ES-I3 (cell line): ENCODE results near the gene R3HDM4.
"Not testable (repeated sequence)": the region's sequence is repeated elsewhere in the genome, so short reads cannot be mapped to it uniquely, and the experiment has no call there.

Experiments used
- H3K36me3 ChIP-seq: 2 replicates; pipeline ENCODE4 v1.6.1; 2013; ENCODE audit warnings: mild to moderate bottlenecking, low read length, control low read depth, moderate library complexity; ENCODE audit not compliant: insufficient read depth
- H3K4me1 ChIP-seq: 2 replicates; pipeline ENCODE4 v1.6.1; 2013; ENCODE audit warnings: mild to moderate bottlenecking, control low read depth, low read length; ENCODE audit not compliant: insufficient read depth
- H3K9ac ChIP-seq: 2 replicates; pipeline ENCODE4 v1.6.1; 2013; ENCODE audit warnings: low read depth, mild to moderate bottlenecking, low read length, moderate library complexity
- H3K9me3 ChIP-seq: 2 replicates; pipeline ENCODE4 v1.6.1; 2013; ENCODE audit warnings: mild to moderate bottlenecking, low read length, moderate library complexity; ENCODE audit not compliant: control insufficient read depth, insufficient read depth

Gene R3HDM4

DNA sequence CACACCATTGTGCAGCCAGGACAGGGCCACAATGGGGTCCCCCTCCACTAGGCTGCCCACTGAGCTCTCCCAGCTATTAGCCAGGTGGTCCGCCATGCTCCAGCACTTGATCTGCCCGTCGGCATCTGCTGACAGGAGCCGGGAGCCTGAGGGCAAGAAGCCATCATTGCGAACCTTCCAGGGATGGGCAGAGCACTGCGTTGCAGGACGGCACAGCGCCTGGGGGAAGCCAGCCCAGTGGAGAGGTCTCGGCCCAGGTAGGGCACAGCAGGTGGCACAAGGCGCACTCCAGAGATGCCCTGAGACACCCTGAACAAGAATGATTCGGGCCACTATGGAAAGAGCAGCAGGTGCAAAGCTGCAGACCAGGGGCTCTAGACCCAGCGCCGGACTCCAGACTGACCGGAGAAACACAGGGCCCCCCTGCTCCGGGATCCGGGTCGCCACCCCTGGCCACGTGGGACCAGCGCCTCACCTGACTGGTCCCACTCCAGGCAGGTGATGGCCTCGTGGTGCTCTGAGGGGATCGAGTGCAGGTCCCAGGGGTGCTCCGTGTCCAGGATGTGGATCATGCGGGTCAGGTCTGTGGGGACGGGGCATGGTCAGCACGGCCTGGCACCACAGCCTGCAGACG lies 23.2 kb downstream of the R3HDM4 start:
- Histone ChIP-seq H3K9ac (no peak overlapping the region), H3K9me3 (no peaks in the 10 kb centered on the region), H3K36me3 (no peaks in the 10 kb centered on the region; the same call in 1 of the 2 replicates), H3K4me1 (no peaks in the 10 kb centered on the region)

GRCh38 chr19:888581-889385 lies 24.2 kb downstream of the R3HDM4 start:
- Histone ChIP-seq H3K4me1 (no peaks in the 10 kb centered on the region; the same call in 1 of the 2 replicates), H3K9ac (no peak overlapping the region), H3K36me3 (no peaks in the 10 kb centered on the region; the same call in 1 of the 2 replicates), H3K9me3 (no peaks in the 10 kb centered on the region)

- Histone ChIP-seq H3K9ac (no peak overlapping the region), H3K36me3 (no peaks in the 10 kb centered on the region; the same call in 1 of the 2 replicates), H3K9me3 (no peaks in the 10 kb centered on the region), H3K4me1 (no peaks in the 10 kb centered on the region; the same call in 1 of the 2 replicates)
These were observed 25.4 kb downstream of the R3HDM4 start for GRCh38 chr19:887599-887998.

DNA sequence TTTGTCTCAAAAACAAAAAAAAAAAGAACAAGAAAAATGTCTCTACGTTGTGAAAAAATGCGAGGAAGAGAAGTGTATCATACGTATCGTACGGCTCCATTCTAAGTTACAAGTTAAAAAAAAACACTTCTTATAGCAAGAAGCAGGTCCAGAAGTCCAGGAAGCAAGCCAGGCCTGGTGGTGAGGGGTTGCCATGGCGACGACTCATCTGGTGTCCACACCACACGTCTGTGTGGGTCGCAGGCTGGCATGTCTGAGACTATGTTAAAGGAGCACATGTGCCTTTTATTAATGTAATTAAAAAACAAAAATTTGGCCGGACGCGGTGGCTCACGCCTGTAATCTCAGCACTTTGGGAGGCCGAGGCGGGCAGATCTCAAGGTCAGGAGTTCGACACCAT lies 25.9 kb downstream of the R3HDM4 start:
- Histone ChIP-seq H3K9me3 (no peaks in the 10 kb centered on the region), H3K4me1 (no peaks in the 10 kb centered on the region; the same call in 1 of the 2 replicates), H3K36me3 (no peaks in the 10 kb centered on the region; the same call in 1 of the 2 replicates), H3K9ac (no peak overlapping the region)

DNA sequence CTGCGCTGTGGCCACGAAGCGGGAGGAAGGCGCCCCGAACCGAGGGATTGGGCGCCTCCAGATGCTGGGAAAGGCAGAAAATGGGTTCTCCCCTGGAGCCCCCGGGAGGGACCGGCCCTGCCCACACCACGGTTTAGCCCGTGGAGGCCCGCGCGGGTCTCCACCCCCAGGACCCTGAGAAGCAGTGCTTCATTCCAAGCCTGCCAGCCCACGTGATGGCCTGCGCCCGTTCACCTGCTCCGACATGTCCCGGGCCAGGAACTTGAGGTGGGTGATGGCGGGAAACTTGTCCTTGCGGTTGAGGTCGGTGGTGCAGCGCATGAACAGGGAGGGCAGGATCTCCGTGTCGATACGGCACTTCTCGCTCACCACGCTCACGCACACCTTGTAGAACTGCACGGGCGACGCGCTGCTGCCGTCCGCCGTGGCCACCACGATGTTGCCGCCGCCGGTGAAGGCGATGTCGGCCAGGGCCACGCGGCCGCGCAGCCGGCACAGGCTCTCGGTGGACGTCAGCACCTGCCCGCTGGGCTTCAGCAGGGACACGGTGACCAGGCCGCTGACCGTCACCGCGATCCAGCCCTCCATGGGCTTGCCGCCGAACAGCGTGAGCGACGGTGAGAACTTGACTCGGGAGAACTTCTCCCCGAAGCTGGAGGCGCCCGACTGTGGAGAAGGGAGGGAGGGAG lies 27.3 kb downstream of the R3HDM4 start:
- H3K4me1 ChIP-seq, result no peaks in the 10 kb centered on the region; the same call in 1 of the 2 replicates
- H3K36me3 ChIP-seq, result no peaks in the 10 kb centered on the region; the same call in 1 of the 2 replicates
- H3K9ac ChIP-seq, result no peak overlapping the region
- H3K9me3 ChIP-seq, result no peaks in the 10 kb centered on the region

DNA sequence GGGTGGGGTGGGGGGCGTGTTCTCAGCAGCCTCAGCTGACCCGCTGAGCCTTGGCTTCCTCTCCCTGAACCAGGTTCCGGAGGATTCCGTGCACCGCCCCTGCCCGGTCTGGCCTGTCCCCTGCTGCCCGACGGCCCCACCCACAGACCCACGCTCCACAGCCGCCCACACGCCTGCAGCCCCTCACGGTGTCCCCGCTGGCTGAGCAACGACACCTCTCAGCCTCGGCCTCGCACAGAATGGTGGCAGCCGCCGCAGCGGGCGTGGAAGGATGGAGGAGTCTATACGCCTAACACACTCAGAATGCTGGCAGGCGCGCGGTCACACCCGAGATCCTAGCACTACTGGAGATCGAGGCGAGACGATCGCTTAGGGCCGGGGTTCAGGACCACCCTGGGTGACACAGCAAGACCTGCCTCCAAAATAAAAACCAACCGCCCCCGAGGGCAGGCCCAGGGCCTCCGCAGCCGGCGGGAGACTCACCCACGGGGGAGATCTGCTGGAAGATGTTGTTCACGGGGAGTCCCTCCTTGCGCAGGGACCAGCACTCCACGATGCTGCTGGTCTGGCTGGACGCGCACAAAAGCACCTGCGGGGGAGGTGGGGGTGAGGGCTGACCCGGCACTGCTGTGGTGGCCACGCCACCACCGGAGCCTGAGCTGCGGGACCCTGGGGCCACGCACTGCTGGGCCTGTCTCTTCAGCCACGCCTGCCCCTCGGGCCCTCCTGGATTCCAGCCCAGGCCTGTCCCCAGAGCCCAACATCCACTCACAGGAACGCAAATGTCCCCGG lies 28.4 kb downstream of the R3HDM4 start:
- no peak overlapping the region for H3K9ac ChIP-seq
- no peaks in the 10 kb centered on the region; the same call in 1 of the 2 replicates for H3K36me3 ChIP-seq

GRCh38 chr19:883661-884211 lies 29.3 kb downstream of the R3HDM4 start:
- Histone ChIP-seq H3K36me3 (no peaks in the 10 kb centered on the region; the same call in 1 of the 2 replicates), H3K4me1 (no peaks in the 10 kb centered on the region; the same call in 1 of the 2 replicates), H3K9me3 (no peaks in the 10 kb centered on the region), H3K9ac (no peak overlapping the region)

More for the DNA sequence above, 28.4 kb downstream of the R3HDM4 start:
- H3K9me3 ChIP-seq, result no peaks in the 10 kb centered on the region
- no peaks in the 10 kb centered on the region; the same call in 1 of the 2 replicates for H3K4me1 ChIP-seq

DNA sequence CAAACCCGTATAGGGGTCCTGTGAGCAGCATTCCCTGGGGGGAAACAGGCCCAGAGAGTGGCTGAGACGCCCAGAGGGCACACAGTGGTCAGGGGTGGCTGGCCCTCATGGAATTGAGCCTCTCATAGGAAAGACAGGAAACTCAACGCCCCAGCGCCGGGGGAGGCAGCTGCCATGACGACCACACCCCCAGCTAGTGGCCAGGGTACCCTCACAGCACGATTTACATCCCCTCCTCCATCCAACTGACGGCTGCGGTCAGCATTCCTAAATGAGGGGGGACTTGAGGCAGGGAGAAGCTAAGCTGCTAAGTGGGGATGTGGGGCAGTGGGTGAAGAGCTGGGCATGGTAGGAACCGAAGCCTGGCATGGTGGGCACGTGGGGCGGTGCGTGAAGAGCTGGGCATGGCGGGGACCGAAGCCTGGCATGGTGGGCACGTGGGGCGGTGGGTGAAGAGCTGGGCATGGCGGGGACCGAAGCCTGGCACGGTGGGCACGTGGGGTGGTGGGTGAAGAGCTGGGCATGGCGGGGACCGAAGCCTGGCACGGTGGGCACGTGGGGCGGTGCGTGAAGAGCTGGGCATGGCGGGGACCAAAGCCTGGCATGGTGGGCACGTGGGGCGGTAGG lies 30.0 kb downstream of the R3HDM4 start:
- Histone ChIP-seq H3K9ac (no peak overlapping the region), H3K4me1 (no peaks in the 10 kb centered on the region; the same call in 1 of the 2 replicates), H3K9me3 (no peaks in the 10 kb centered on the region), H3K36me3 (no peaks in the 10 kb centered on the region; the same call in 1 of the 2 replicates)

GRCh38 chr19:881385-882071 lies 31.5 kb downstream of the R3HDM4 start:
- no peaks in the 10 kb centered on the region; the same call in 1 of the 2 replicates for H3K4me1 ChIP-seq
- no peak overlapping the region for H3K9ac ChIP-seq
- H3K36me3 ChIP-seq, result no peaks in the 10 kb centered on the region; the same call in 1 of the 2 replicates
- H3K9me3 ChIP-seq, result no peaks in the 10 kb centered on the region

DNA sequence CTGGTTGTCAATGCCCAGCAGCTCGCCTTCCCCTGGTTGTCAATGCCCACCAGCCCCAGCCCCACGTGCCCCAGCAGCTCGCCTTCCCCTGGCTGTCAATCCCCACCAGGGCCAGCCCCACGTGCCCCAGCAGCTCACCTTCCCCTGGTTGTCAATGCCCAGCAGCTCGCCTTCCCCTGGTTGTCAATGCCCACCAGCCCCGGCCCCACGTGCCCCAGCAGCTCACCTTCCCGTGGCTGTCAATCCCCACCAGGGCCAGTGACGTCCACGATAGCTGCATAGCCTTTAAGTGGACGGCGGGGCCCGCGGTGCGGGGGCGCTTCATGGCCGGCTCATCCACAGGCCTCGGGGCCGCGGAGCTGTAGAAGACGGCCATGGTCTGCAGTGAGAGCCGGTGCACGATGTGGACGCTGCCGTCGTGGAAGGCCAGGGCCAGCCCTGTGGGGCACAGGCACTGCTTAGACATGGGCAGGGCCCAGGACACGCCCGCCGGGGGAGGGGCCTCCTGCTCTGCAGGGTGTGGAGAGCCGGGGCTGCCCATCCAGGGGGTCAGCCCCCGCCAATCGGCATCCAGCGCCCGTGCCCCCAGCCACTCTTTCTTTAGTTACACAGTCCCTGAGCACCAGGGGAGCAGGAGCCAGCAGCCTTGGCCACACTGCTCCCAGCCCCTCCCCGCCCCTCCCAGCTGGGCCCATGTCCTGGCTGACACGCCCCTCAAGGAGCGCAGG lies 33.1 kb downstream of the R3HDM4 start:
- Histone ChIP-seq H3K36me3 (no peaks in the 10 kb centered on the region), H3K9me3 (no peaks in the 10 kb centered on the region), H3K9ac (no peak overlapping the region), H3K4me1 (no peaks in the 10 kb centered on the region; the same call in 1 of the 2 replicates)

DNA sequence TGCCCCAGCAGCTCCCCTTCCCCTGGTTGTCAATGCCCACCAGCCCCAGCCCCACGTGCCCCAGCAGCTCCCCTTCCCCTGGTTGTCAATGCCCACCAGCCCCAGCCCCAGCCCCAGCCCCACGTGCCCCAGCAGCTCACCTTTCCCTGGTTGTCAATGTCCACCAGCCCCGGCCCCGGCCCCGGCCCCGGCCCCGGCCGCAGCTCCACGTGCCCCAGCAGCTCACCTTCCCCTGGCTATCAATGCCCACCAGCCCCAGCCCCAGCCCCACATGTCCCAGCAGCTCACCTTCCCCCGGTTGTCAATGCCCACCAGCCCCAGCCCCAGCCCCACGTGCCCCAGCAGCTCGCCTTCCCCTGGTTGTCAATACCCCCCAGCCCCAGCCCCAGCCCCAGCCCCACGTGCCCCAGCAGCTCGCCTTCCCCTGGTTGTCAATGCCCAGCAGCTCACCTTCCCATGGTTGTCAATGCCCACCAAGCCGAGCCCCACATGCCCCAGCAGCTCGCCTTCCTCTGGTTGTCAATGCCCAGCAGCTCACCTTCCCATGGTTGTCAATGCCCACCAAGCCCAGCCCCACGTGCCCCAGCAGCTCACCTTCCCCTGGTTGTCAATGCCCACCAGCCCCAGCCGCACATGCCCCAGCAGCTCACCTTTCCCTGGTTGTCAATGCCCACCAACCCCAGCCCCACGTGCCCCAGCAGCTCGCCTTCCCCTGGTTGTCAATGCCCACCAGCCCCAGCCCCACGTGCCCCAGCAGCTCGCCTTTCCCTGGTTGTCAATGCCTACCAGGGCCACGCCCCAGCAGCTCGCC lies 34.1 kb downstream of the R3HDM4 start:
- not testable (repeated sequence) for H3K9me3 ChIP-seq, H3K9ac ChIP-seq, H3K36me3 ChIP-seq, H3K4me1 ChIP-seq
